Mesenchymal stem cell (in vitro differentiated cells and primary cell): Measurements from ENCODE around the gene PALLD.

ENCODE experiments used
- DNase-seq: peaks from one replicate; pipeline ENCODE4 v3.0.0-alpha.2; 2013
- H2AFZ ChIP-seq: one replicate; pipeline ENCODE4 v1.6.1; 2013; ENCODE audit warnings: low read depth, mild to moderate bottlenecking, control low read depth, inconsistent platforms, low read length, moderate library complexity
- H2AK5ac ChIP-seq: 2 replicates; pipeline ENCODE4 v1.6.1; 2013; ENCODE audit warnings: low read length, moderate library complexity, mild to moderate bottlenecking, inconsistent platforms; ENCODE audit not compliant: severe bottlenecking
- H2BK120ac ChIP-seq: one replicate; pipeline ENCODE4 v1.6.1; 2013; ENCODE audit warnings: low read depth, mild to moderate bottlenecking, inconsistent platforms, low read length, moderate library complexity
- H2BK12ac ChIP-seq, 2 experiments: one replicate each; pipeline ENCODE4 v1.6.1; 2013; ENCODE audit warnings: inconsistent platforms in 2 of 2, low read length in 2 of 2, mild to moderate bottlenecking in 2 of 2, moderate library complexity in 2 of 2, control low read depth in 1 of 2
- H2BK15ac ChIP-seq: one replicate; pipeline ENCODE4 v1.6.1; 2013; ENCODE audit warnings: mild to moderate bottlenecking, low read depth, inconsistent platforms; ENCODE audit not compliant: poor library complexity, severe bottlenecking
- H2BK5ac ChIP-seq: 2 replicates; pipeline ENCODE4 v1.6.1; 2013; ENCODE audit warnings: low read depth, mild to moderate bottlenecking, low read length, control low read depth, inconsistent platforms; ENCODE audit not compliant: poor library complexity, severe bottlenecking
- H3K14ac ChIP-seq, 2 experiments: one replicate each; pipeline ENCODE4 v1.6.1; 2013; ENCODE audit warnings: inconsistent platforms in 2 of 2, low read length in 2 of 2, control low read depth in 1 of 2, mild to moderate bottlenecking in 1 of 2, moderate library complexity in 1 of 2
- H3K18ac ChIP-seq, 2 experiments: one replicate each; pipeline ENCODE4 v1.6.1; 2013; ENCODE audit warnings: inconsistent platforms in 2 of 2, low read length in 2 of 2, control low read depth in 1 of 2, low read depth in 1 of 2, mild to moderate bottlenecking in 1 of 2
- H3K23ac ChIP-seq, 2 experiments: one replicate each; pipeline ENCODE4 v1.6.1; 2013; ENCODE audit warnings: inconsistent platforms in 2 of 2, low read length in 2 of 2, mild to moderate bottlenecking in 2 of 2, moderate library complexity in 2 of 2, control low read depth in 1 of 2
- H3K27ac ChIP-seq: 2 replicates; pipeline ENCODE4 v1.5.1; 2013; ENCODE audit warnings: mild to moderate bottlenecking, moderate library complexity, low read length, control low read depth, inconsistent platforms; ENCODE audit not compliant: poor library complexity, severe bottlenecking
- H3K27me3 ChIP-seq, 2 experiments: 2 replicates each; pipeline versions ENCODE4 v1.6.1 to v1.7.0; 2013; ENCODE audit warnings: low read length in 2 of 2, mild to moderate bottlenecking in 2 of 2, moderate library complexity in 2 of 2, control low read depth in 1 of 2, inconsistent platforms in 1 of 2; ENCODE audit not compliant: control insufficient read depth in 1 of 2, insufficient read depth in 1 of 2
- H3K36me3 ChIP-seq, 2 experiments: 2 replicates each; pipeline versions ENCODE4 v1.6.1 to v1.7.0; 2013; ENCODE audit warnings: low read length in 2 of 2, control low read depth in 1 of 2, inconsistent platforms in 1 of 2, low read depth in 1 of 2, mild to moderate bottlenecking in 1 of 2; ENCODE audit not compliant: insufficient read depth in 2 of 2, control insufficient read depth in 1 of 2
- H3K4ac ChIP-seq, 2 experiments: one replicate each; pipeline ENCODE4 v1.6.1; 2013; ENCODE audit warnings: inconsistent platforms in 2 of 2, low read length in 2 of 2, mild to moderate bottlenecking in 2 of 2, moderate library complexity in 2 of 2, control low read depth in 1 of 2, low read depth in 1 of 2
- H3K4me1 ChIP-seq: 2 replicates; pipeline ENCODE4 v1.6.1; 2013; ENCODE audit warnings: low read depth, low read length, control low read depth; ENCODE audit not compliant: control insufficient read depth, insufficient read depth
- H3K4me2 ChIP-seq: 2 replicates; pipeline ENCODE4 v1.6.1; 2013; ENCODE audit warnings: low read length, mild to moderate bottlenecking, inconsistent platforms; ENCODE audit not compliant: poor library complexity, severe bottlenecking
- H3K4me3 ChIP-seq, 2 experiments: 2 replicates each; pipeline versions ENCODE4 v1.5.1 to v1.7.0; 2013; ENCODE audit warnings: low read length in 2 of 2, mild to moderate bottlenecking in 2 of 2, control low read depth in 1 of 2, low read depth in 1 of 2; ENCODE audit not compliant: insufficient read depth in 1 of 2
- H3K79me1 ChIP-seq: replicated peaks from 2 replicates; pipeline ENCODE4 v1.6.1; 2013; ENCODE audit warnings: mild to moderate bottlenecking, control low read depth, low read length, inconsistent platforms; ENCODE audit not compliant: poor library complexity, severe bottlenecking
- H3K9ac ChIP-seq: 2 replicates; pipeline ENCODE4 v1.7.0; 2013; ENCODE audit warnings: mild to moderate bottlenecking, low read length, moderate library complexity
- H3K9me3 ChIP-seq: 2 replicates; pipeline ENCODE4 v1.7.0; 2013; ENCODE audit warnings: mild to moderate bottlenecking, low read length; ENCODE audit not compliant: control insufficient read depth
- H4K8ac ChIP-seq: one replicate; pipeline ENCODE4 v1.6.1; 2013; ENCODE audit warnings: inconsistent platforms, mild to moderate bottlenecking, low read length, moderate library complexity
- H4K91ac ChIP-seq: one replicate; pipeline ENCODE4 v1.6.1; 2013; ENCODE audit warnings: mild to moderate bottlenecking, low read length, inconsistent platforms
- WGBS: methylation state at CpG from one replicate; pipeline ENCODE4 v1.1.7; 2013; ENCODE audit warnings: mixed read lengths; 5-methylcytosine and 5-hydroxymethylcytosine counted together

Gene PALLD

DNA sequence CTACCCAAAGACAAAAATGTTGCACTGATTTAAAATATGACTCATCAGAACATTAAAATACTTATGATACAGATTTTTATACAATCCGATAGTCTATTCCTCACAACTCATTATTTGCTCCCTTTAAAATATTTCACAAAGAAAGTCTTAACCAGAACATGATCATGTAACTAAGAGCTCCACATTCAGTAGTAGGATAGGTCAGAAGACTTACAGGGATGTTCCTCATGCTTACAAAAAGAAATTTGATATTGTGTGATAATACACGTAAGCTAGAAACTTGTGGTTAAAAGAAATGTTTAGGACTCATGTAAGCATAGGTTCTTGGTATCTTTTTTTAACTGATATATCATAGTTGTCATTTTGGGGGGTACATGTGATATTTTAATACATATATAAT lies 235.9 kb downstream of the PALLD start:
- no peak overlapping the region for H4K91ac ChIP-seq
- H2AFZ ChIP-seq = no peak overlapping the region
- no peaks in the 10 kb centered on the region for H3K27me3 ChIP-seq
- no peak overlapping the region for H3K4me2 ChIP-seq
- no peak overlapping the region for H3K9ac ChIP-seq
- no peak overlapping the region for H4K8ac ChIP-seq
- H3K4me3 ChIP-seq = no peak overlapping the region
- no peak overlapping the region for H3K4ac ChIP-seq
- no peak for DNase-seq
- no peak overlapping the region for H2BK12ac ChIP-seq
- no peaks in the 10 kb centered on the region for H3K36me3 ChIP-seq
- no peak overlapping the region for H3K23ac ChIP-seq
- H2BK15ac ChIP-seq = no peak overlapping the region
- H3K79me1 ChIP-seq = peaks cover 6% of the 10 kb centered on the region
- H2AK5ac ChIP-seq = no peak overlapping the region
- no peak overlapping the region for H3K27ac ChIP-seq
- no peak overlapping the region for H3K18ac ChIP-seq
- no peak overlapping the region for H2BK5ac ChIP-seq
- H3K14ac ChIP-seq = no peak overlapping the region
- no peaks in the 10 kb centered on the region for H3K9me3 ChIP-seq
- no peak overlapping the region for H2BK120ac ChIP-seq
- WGBS = 96% methylated on average over 2 of the region's 2 CpGs
- H3K4me1 ChIP-seq = peaks cover 7% of the 10 kb centered on the region

DNA sequence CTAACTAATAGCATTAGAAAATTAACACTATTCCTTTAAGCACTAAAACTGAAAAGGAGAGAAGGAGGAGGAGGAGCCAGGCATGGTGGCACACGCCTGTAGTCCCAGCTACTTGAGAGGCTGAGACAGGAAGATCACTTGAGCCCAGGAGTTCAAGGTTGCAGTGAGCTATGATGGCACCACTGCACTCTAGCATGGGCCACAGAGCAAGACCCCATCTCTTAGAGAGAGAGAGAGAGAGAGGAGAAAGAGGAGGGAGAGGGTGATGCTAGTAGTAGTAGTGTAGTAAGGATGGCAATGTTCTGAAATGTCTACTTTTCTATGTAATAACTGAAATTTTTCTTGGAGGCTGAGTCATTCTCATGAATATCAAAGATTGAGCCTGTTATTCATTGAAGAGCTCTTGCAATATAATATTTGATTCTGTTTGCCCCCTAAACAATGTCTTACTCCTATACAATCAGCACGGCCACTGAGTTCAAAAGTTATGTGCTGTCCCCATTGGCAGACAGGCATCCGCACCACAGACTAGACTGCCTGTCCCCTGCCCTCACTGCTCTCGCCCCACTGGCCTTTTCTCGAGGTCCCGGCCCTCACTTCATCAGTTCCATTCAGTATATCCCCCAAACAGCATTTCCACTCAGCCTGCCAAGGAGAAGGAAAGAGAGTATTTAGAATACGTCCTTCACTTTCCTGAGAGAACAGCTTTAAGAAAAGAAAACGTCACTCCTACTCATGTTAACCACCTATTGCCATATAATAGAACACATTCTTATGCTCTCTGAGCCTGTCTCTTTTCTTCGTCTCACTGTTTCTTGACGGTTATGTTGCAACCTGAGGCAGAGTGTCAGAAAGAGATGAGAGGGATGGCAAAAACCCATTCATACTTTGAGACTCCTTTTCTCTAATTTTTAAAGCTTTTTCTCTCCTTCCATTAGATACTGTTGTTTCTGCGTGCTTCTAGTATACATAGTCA lies 238.1 kb downstream of the PALLD start:
- H3K27ac ChIP-seq = no peak overlapping the region
- H2AK5ac ChIP-seq = peak overlapping the region; percentile 96
- H4K8ac ChIP-seq = peak overlapping the region; percentile 5
- no peak for DNase-seq
- H3K18ac ChIP-seq = peak overlapping the region in 1 of 2 experiments; percentile 67
- no peak overlapping the region for H3K4ac ChIP-seq
- WGBS = 85% methylated on average over 8 of the region's 11 CpGs
- H2BK5ac ChIP-seq = no peak overlapping the region
- H3K79me1 ChIP-seq = peaks cover 4% of the 10 kb centered on the region
- H2BK120ac ChIP-seq = no peak overlapping the region
- H3K14ac ChIP-seq = no peak overlapping the region
- peak overlapping the region; percentile 14 to 87 for H2BK12ac ChIP-seq
- no peaks in the 10 kb centered on the region for H3K27me3 ChIP-seq
- no peaks in the 10 kb centered on the region for H3K36me3 ChIP-seq
- H2BK15ac ChIP-seq = no peak overlapping the region
- H3K4me1 ChIP-seq = peaks cover 8% of the 10 kb centered on the region
- no peak overlapping the region for H3K4me3 ChIP-seq
- H3K9me3 ChIP-seq = no peaks in the 10 kb centered on the region
- H3K4me2 ChIP-seq = no peak overlapping the region
- H3K23ac ChIP-seq = no peak overlapping the region
- H4K91ac ChIP-seq = no peak overlapping the region
- no peak overlapping the region for H2AFZ ChIP-seq
- peak overlapping the region; percentile 9 for H3K9ac ChIP-seq

DNA sequence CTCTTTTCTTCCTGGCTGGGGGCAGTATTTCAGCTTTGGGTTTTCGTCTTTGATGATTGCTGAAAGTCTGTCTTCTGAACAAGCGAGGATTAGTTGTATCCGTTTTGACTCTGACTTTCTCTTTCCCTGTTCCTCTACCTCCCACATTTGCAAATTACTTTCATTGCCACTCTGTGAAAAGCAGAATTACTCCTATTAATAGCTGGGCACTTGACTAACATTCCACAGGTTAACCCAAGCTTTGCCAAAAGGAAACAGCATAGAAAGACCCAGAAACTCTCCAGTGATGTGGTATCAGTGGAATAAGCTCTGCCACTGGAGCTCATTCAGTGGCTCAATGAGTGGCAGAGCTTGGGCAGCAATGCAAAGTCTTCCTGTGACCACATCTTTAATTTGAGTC lies 238.9 kb downstream of the PALLD start:
- no peak overlapping the region for H3K4me3 ChIP-seq
- no peak overlapping the region for H3K18ac ChIP-seq
- H2BK5ac ChIP-seq = no peak overlapping the region
- no peak for DNase-seq
- no peak overlapping the region for H4K8ac ChIP-seq
- no peak overlapping the region for H3K27ac ChIP-seq
- peaks cover 7% of the 10 kb centered on the region for H3K4me1 ChIP-seq
- H3K4me2 ChIP-seq = no peak overlapping the region
- no peak overlapping the region for H2AFZ ChIP-seq
- H3K79me1 ChIP-seq = peaks cover 2% of the 10 kb centered on the region
- H2BK12ac ChIP-seq = no peak overlapping the region
- no peak overlapping the region for H4K91ac ChIP-seq
- H3K23ac ChIP-seq = no peak overlapping the region
- no peaks in the 10 kb centered on the region for H3K36me3 ChIP-seq
- WGBS = 53% methylated on average over 3 of the region's 3 CpGs
- no peak overlapping the region for H3K14ac ChIP-seq
- H3K4ac ChIP-seq = no peak overlapping the region
- no peaks in the 10 kb centered on the region for H3K9me3 ChIP-seq
- no peak overlapping the region for H2AK5ac ChIP-seq
- no peaks in the 10 kb centered on the region for H3K27me3 ChIP-seq
- peak overlapping the region; percentile 9 for H3K9ac ChIP-seq
- no peak overlapping the region for H2BK120ac ChIP-seq
- no peak overlapping the region for H2BK15ac ChIP-seq

DNA sequence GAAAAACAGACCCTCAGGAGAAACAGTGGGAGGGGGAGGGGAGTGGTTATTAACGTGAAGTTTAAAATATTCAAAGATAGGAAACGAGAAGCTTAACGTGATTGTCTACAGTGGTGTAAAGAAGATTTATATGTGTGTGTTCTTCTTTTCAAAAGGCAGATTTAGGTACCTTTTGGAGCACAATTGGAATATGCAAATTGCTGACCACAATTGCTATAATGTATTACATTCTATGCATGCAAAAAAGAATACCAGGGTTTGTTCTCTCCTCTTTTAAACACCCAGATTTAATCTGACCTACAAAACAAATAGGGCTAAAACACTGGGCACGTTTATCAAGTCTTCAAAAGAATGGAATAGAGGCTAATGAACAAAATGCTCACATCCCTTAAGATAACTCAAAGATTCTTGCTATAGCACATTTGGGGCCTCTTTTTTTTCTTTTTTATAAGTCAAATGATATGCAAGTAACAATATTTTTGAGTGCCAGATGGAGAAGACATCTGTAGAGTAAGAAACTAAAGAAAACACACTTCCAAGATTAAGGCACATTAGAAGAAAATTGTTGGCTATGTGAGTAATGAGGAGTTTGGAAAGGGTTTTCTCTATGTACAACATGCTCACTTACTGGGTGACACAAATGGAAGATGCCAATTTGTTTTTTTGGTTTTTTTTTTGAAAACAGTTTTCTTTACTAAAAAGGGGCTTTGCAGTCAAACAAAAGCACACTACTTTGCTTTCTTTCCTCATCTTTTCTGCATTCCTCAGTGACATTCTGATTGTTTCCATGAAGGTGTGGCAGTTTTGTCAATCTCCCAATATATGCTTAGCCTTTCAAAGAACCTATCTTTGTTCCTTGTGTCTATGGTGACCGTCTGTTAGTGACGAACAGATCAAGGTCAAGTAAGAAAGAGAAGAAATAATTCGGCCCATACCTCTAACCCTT lies 240.3 kb downstream of the PALLD start:
- Histone ChIP-seq H2BK5ac (no peak overlapping the region), H3K4me3 (no peak overlapping the region), H2BK12ac (no peak overlapping the region)

More for the DNA sequence above, 240.3 kb downstream of the PALLD start:
- Histone ChIP-seq H3K36me3 (no peaks in the 10 kb centered on the region), H3K23ac (no peak overlapping the region), H3K4me1 (peaks cover 7% of the 10 kb centered on the region), H3K9me3 (no peaks in the 10 kb centered on the region), H3K79me1 (peaks cover 2% of the 10 kb centered on the region), H3K18ac (peak overlapping the region in 1 of 2 experiments; percentile 46), H2AFZ (no peak overlapping the region), H3K14ac (no peak overlapping the region), H3K27ac (no peak overlapping the region), H3K27me3 (no peaks in the 10 kb centered on the region), H3K4me2 (no peak overlapping the region), H2BK15ac (no peak overlapping the region), H4K91ac (no peak overlapping the region), H2BK120ac (no peak overlapping the region), H3K4ac (no peak overlapping the region), H3K9ac (no peak overlapping the region), H4K8ac (no peak overlapping the region), H2AK5ac (no peak overlapping the region)
- 61% methylated on average over 7 of the region's 7 CpGs for WGBS
- no peak for DNase-seq
